Right ventricle myocardium superior (tissue), 1 donor: Measurements from ENCODE around the gene JARID2. TPM values are rescaled to one million over a fixed set of nuclear protein-coding genes. Genes with fewer than 3 reads are reported as not detected.

Experiments used
- ATAC-seq: fragments of 200-7000 bp; cut with Tn5 transposase; one replicate; pipeline ENCODE4 v1.9.1; 2020; ENCODE audit warnings: mild to moderate bottlenecking; ENCODE audit not compliant: poor library complexity
- DNase-seq: peaks from one replicate; pipeline ENCODE4 v3.0.0-alpha.2; 2020
- intact Hi-C: fragments of 100-400 bp; cut with DNase I; formaldehyde crosslinking; loops from one replicate; pipeline ENCODE4 v1.11.2; 2022
- total RNA-seq: library from RNA; stranded (reverse); fragmentation: NEBNext Ultra II Directional; extraction: Animal tissue kit (Norgen Biotek cat#: 25700); gene quantifications from one replicate; pipeline ENCODE4 v1.2.1, GENCODE V29; 2021
- donor health status: DM: no; HTN: yes; CAD: no; lungs with severe emphysema.

The JARID2 gene
- total RNA-seq, 1 donor from 2014 or later: 8.1 TPM

- intact Hi-C loops: no loop called here
- peak; percentile 92 for ATAC-seq
- DNase-seq: peak; percentile 82
Measured at GRCh38 chr6:15495375-15495901, 249.6 kb downstream of the JARID2 start.

- intact Hi-C loops: no loop called here
- ATAC-seq: no peak
- no peak for DNase-seq
Measured at GRCh38 chr6:15496345-15497131, 250.7 kb downstream of the JARID2 start.

GRCh38 chr6:15498640-15499039 is 252.8 kb downstream of the JARID2 start:
- ATAC-seq: no peak
- intact Hi-C loops: no loop called here
- DNase-seq: no peak

GRCh38 chr6:15499125-15499524 is 253.3 kb downstream of the JARID2 start:
- ATAC-seq: no peak
- intact Hi-C loops: no loop called here
- no peak for DNase-seq

- DNase-seq (no peak), ATAC-seq (no peak)
- intact Hi-C loops: no loop called here
Measured at GRCh38 chr6:15499591-15499990, 253.7 kb downstream of the JARID2 start.

GRCh38 chr6:15500078-15500740 is 254.3 kb downstream of the JARID2 start:
- DNase-seq (no peak), ATAC-seq (no peak)
- intact Hi-C loops: loop anchor here (5.0 kb wide), 1 partner anchor 122 kb away; no protein-coding TSS in a partner anchor

GRCh38 chr6:15500901-15501825 is 255.3 kb downstream of the JARID2 start:
- intact Hi-C loops: loop anchor here (5.0 kb wide), 1 partner anchor 121 kb away; no protein-coding TSS in a partner anchor
- no peak for ATAC-seq
- no peak for DNase-seq

DNA sequence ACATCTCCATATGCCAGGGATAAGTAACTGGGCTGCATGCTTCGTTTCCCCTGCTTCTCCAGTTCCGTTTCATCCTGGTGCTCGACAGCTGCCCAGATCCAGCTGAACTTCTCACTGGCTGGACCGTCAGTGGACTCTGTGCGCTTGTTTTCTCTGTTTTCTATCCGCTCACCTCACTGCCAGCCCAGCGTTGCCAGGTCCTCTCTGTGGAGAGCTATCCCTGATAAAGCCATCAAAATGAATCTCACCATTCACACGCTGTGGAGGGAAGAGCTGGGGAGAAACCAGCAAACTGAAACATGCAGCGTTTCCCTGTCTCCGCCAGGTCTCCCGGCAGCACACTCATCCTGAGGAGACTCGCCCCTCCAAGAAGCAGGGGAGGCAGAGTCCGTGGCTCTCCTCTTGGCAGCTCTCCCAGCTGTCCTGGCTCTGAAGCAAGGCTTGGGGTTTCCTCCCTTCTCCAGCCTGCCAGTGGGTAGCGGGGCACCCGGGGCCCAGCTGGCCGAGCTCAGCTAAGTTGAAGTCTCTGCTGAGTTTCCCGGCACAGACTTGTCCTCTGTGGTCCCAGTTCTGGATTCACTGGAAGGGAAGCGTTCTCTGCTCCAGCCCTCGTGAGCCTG is 256.1 kb downstream of the JARID2 start:
- intact Hi-C loops: loop anchor here (5.0 kb wide), 1 partner anchor 120 kb away; no protein-coding TSS in a partner anchor
- ATAC-seq (peak; percentile 6), DNase-seq (peak; percentile 78)

DNA sequence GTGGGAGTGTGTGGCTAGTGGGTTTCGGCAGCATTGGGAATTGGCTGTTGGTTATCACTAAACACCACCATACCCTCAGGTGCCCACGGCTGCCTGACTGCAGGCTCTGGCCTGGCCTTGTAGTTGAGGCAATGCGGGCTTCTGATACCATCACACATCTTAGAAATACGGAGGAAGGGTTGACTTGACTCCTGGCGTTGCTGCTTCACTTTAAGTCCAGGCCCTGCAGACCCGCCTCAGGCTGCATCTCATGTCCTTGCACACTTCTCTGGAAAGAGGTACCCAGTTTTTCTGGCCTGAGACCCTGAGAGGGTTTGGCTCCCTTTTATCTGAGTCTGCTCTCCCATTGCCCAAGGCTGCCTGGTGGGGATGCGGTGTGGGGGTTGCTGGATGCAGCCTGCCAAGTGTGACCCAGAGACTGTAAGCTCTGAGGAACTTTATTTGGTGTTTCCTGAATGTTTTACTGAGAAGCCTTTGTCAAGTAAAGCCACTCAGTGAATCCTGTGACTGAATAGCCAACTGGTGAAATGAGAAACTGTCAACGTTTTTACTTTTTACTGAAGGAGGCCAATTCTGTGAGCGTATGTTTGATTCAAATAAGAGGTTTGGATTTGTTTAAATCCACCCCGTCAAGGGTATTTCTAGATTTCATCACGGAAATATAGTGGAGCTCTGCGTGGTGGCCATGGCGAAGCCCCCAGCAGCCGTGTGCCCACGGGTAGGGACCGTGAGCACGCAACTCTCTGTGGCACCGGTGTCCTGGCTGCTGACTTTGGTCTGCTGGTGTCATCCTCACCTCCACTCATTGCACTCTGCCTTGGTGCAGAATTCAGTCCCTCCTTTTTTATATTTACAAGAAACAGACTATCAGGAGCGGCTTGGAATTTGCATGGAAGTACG is 256.8 kb downstream of the JARID2 start:
- no peak for DNase-seq
- intact Hi-C loops: loop anchor here (5.0 kb wide), 1 partner anchor 120 kb away; no protein-coding TSS in a partner anchor
- no peak for ATAC-seq

DNA sequence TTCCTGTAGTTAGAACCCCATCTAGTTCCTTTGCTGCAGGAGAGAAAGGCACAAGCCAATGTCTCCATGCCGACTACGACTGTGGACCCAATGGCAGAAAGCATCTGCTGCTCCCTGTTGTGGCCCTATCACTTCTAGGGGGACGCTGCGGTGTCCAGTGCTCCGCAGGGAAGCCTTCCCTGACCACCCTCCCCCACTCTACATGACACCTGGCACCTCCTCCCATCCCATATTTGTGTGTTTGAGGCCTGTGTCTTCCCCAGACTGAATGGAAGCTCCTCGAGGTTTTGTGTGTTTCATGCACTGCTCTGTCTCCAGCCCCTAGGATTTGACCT is 257.4 kb downstream of the JARID2 start:
- intact Hi-C loops: loop anchor here (5.0 kb wide), 1 partner anchor 119 kb away; no protein-coding TSS in a partner anchor
- no peak for DNase-seq
- no peak for ATAC-seq

- ATAC-seq: peak; percentile 76
- intact Hi-C loops: loop anchor here (5.0 kb wide), 1 partner anchor 118 kb away; no protein-coding TSS in a partner anchor
- DNase-seq: peak; percentile 87
Measured at GRCh38 chr6:15504040-15504495, 258.2 kb downstream of the JARID2 start.

GRCh38 chr6:15504581-15505350 is 258.9 kb downstream of the JARID2 start:
- ATAC-seq: peak; percentile 75
- DNase-seq: peak; percentile 82
- intact Hi-C loops: loop anchor here (5.0 kb wide), 1 partner anchor 118 kb away; no protein-coding TSS in a partner anchor

DNA sequence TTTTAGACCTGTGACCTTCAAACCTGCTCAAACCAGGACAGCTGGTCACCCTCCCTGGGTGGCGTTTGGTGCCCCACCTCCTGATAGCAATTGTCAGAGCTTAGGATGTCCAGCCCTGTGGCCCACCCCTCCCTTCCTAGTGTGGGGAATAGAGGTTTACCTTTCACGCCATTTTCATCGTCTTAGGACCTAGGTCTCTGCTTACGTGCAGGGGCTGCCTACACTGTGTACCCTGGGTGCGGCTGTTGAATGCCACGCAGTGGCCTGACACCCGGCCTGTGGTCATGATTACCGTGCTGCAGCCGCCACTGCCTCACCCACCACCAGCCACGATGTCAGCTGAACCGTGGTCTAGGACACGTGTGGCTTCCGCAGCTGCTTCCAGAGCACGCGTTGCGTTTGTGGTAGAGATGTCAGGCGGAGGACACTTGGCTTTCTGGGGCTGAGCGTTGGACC is 259.6 kb downstream of the JARID2 start:
- intact Hi-C loops: no loop called here
- no peak for DNase-seq
- ATAC-seq: no peak

DNA sequence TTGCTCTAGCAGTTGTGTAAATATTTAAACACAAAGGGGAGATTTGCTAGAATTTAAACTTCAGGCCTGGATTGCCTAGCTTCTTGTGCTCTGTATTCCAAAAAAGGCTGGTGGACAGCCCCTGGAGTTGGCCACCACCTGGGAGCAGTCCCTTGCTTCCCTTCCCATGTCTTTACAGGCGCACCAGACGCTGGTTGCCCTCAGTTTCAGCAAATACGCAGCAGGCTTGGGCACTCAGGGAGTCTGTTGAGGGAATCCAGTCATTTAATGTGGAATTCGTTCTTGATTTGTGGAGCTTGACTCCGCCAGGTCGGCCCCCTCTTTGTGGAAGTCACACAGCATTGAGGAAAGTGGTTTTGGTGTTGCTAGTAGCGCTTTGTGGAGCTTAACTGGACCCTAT is 260.2 kb downstream of the JARID2 start:
- ATAC-seq: no peak
- intact Hi-C loops: no loop called here
- DNase-seq: no peak

DNA sequence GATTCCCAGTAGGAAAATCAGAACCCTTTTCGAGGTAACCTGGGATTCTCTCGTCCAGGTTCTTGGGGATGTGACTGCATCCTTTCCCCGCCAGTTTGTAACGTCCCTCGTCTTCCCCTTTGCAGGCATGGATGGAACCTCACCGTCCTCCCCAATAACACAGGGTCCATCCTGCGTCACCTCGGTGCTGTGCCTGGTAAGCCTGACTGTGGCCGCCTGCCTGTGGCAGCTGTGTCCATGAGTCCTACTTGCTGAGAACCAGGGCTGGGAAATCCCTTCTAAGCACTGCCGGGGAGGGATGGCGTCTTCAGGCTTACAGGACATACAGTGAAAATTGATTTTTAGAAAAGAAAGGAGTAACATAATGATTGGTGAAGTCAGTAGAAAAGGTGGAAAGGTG is 261.4 kb downstream of the JARID2 start:
- ATAC-seq (no peak), DNase-seq (no peak)
- intact Hi-C loops: no loop called here

DNA sequence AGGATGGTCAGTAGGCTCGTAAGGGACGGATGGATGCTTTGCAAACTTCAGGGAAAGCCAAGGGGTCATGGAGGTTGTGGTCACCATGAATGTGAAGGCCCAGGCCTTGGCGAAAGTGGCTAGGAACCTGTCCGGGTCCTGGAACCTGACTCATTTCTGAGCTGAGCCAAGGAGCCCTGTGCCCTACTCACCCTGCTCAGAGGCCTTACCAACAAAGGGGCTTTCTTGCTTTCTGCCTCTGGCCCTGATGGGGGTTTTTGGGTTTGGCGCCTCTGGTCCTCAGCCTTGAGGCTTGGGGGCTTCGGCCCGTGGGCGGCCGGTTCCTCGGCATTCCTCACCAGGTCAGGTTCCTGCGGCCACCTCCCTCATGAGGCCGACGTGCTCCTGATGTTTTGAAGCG is 261.9 kb downstream of the JARID2 start:
- intact Hi-C loops: no loop called here
- DNase-seq: no peak
- no peak for ATAC-seq
